ENCODE data around the gene ADGRB2. TPM values are rescaled to one million over a fixed set of nuclear protein-coding genes. Genes with fewer than 3 reads are reported as not detected.

The ADGRB2 gene
- total RNA-seq, 4 donors from 2014 or later, result 1.1 to 2.2 (median 1.7) TPM; not detected in 1

DNA sequence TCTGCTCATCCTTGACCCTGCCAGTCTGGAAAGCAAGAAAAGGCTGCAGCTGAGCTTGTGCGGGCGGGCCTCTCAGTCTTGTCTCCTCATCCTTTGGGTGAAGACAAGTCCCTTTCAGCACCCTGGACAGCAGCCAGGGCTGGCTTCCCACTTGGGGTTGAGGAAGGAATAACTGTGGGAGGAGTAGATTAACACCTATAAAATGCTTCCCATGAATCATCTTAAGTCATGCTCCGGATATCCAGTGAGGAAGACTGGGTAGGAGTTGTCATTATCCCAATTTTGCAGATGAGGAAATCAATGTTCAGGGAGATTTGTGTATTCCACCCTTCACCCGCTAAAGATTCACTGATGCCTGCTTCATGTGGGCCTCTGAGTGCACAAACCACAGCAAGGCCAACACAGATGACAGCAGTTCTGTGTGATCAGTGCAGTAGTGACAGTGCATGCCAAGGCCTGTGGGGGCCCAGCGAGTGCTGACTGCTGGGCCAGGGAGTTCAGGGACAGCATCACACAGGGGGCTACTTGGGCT is 40.2 kb downstream of the ADGRB2 start:
- Histone ChIP-seq H3K9me3 (no peaks in the 10 kb centered on the region), H3K36me3 (no peaks in the 10 kb centered on the region), H3K27me3 (no peaks in the 10 kb centered on the region), H3K4me1 (no peaks in the 10 kb centered on the region), H3K27ac (no peak overlapping the region), H3K4me3 (no peak overlapping the region)
- in situ Hi-C loops (cut with MboI; ENCODE audit: low sequenced_read_pairs in 4 of 4) (no loop called here), intact Hi-C loops (cut with DNase I; ENCODE audit: low total_unique reads) (no loop called here)
- TF ChIP-seq, protein P1, sequence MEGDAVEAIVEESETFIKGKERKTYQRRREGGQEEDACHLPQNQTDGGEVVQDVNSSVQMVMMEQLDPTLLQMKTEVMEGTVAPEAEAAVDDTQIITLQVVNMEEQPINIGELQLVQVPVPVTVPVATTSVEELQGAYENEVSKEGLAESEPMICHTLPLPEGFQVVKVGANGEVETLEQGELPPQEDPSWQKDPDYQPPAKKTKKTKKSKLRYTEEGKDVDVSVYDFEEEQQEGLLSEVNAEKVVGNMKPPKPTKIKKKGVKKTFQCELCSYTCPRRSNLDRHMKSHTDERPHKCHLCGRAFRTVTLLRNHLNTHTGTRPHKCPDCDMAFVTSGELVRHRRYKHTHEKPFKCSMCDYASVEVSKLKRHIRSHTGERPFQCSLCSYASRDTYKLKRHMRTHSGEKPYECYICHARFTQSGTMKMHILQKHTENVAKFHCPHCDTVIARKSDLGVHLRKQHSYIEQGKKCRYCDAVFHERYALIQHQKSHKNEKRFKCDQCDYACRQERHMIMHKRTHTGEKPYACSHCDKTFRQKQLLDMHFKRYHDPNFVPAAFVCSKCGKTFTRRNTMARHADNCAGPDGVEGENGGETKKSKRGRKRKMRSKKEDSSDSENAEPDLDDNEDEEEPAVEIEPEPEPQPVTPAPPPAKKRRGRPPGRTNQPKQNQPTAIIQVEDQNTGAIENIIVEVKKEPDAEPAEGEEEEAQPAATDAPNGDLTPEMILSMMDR (IDR thresholded peaks at IDR 0.05 in 4 of 5, conservative IDR thresholded peaks at IDR 0.05 in 1 of 5), result no peak
- TF ChIP-seq POLR2A (IDR thresholded peaks at IDR 0.05), result no peak
- ATAC-seq (no peak), DNase-seq (no peak)

- Histone ChIP-seq H3K27ac (no peak overlapping the region), H3K4me1 (peaks cover 4 to 14% of the 10 kb centered on the region in 2 donors), H3K36me3 (no peaks in the 10 kb centered on the region), H3K9me3 (no peaks in the 10 kb centered on the region), H3K27me3 (no peaks in the 10 kb centered on the region), H3K4me3 (no peak overlapping the region)
- intact Hi-C loops (cut with DNase I; ENCODE audit: low total_unique reads), result no loop called here
- no peak for TF ChIP-seq POLR2A (IDR thresholded peaks at IDR 0.05)
- TF ChIP-seq, protein P1 (IDR thresholded peaks at IDR 0.05 in 4 of 5, conservative IDR thresholded peaks at IDR 0.05 in 1 of 5), result no peak
- in situ Hi-C loops (cut with MboI; ENCODE audit: low sequenced_read_pairs in 4 of 4), result loop anchor here in 1 of 4 donors (10.0 kb wide), 1 partner anchor 54 kb away; no protein-coding TSS in a partner anchor
- ATAC-seq (no peak), DNase-seq (no peak)
These were observed 45.7 kb downstream of the ADGRB2 start for GRCh38 chr1:31718327-31718897.

- H3K9me3 ChIP-seq, result no peaks in the 10 kb centered on the region
- H3K27me3 ChIP-seq, result no peaks in the 10 kb centered on the region
- no peaks in the 10 kb centered on the region for H3K36me3 ChIP-seq
- in situ Hi-C loops (cut with MboI; ENCODE audit: low sequenced_read_pairs in 4 of 4) (loop anchor here in 1 of 4 donors (10.0 kb wide), 1 partner anchor 53 kb away; no protein-coding TSS in a partner anchor), intact Hi-C loops (cut with DNase I; ENCODE audit: low total_unique reads) (no loop called here)
- H3K27ac ChIP-seq, result no peak overlapping the region
- H3K4me1 ChIP-seq, result peaks cover 4 to 22% of the 10 kb centered on the region in 2 donors
- no peak overlapping the region for H3K4me3 ChIP-seq
- no peak for DNase-seq
- TF ChIP-seq POLR2A (IDR thresholded peaks at IDR 0.05), result no peak
- TF ChIP-seq, protein P1 (IDR thresholded peaks at IDR 0.05 in 4 of 5, conservative IDR thresholded peaks at IDR 0.05 in 1 of 5), result no peak
- no peak for ATAC-seq
These were observed 46.8 kb downstream of the ADGRB2 start for GRCh38 chr1:31717341-31717740.

DNA sequence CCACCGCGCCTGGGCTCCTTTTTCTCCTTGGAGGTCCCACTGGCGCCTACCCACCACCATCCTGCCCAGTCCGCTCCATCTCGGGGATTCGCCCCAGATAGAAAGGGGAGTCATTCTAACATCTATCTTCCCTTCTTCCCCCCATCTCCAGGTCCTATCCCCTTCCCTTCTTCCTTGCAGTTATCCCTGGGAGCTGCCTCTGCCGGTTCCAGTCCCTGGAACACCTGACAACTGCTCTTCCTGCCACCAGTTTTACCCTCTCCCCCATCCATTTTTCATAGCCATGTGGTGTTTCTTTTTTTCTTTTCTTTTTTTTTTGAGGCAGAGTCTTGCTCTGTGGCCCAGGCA is 48.3 kb downstream of the ADGRB2 start:
- peak overlapping the region; percentile 50 to 80 (median 64) for H3K4me3 ChIP-seq

More for the DNA sequence above, 48.3 kb downstream of the ADGRB2 start:
- H3K4me1 ChIP-seq, result peaks cover 4 to 22% of the 10 kb centered on the region in 2 donors
- no peak for DNase-seq
- no peak for ATAC-seq
- H3K27ac ChIP-seq, result peak overlapping the region; percentile 84 to 97 (median 94)
- in situ Hi-C loops (cut with MboI; ENCODE audit: low sequenced_read_pairs in 4 of 4), result loop anchor here in 1 of 4 donors (10.0 kb wide), 1 partner anchor 51 kb away; no protein-coding TSS in a partner anchor
- no peaks in the 10 kb centered on the region for H3K36me3 ChIP-seq
- intact Hi-C loops (cut with DNase I; ENCODE audit: low total_unique reads), result loop anchor here (1.0 to 2.0 kb wide), 4 partner anchors 15 to 72 kb away; partner anchors contain the start of gene PEF1
- no peak for TF ChIP-seq POLR2A (IDR thresholded peaks at IDR 0.05)
- TF ChIP-seq, protein P1 (IDR thresholded peaks at IDR 0.05 in 4 of 5, conservative IDR thresholded peaks at IDR 0.05 in 1 of 5), result peak in 1 of 5 experiments; percentile 24
- H3K9me3 ChIP-seq, result no peaks in the 10 kb centered on the region
- no peaks in the 10 kb centered on the region for H3K27me3 ChIP-seq

All from gastrocnemius medialis (tissue), 4 donors.